ENCODE data around the gene GPC5.

DNA sequence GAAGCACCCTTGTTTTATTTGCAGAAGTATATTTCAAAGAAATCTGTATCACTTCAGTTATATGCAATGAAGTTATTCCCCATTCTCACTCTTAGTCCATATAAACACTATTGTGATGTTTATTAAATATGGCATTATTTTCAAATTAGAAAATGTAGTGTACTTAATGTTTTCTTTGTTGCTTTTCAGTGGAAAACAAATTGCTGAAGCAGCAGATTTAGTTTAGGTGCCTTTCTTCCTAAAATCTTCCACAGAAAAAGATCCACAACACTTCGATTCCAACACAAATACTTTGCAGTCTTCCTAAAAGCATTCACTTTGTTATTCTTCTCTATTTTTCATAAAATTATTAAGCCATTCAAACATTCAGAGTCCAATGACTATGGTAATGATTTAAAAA, 1336.1 kb downstream of the GPC5 start:
- TF ChIP-seq CTCF (conservative IDR thresholded peaks at IDR 0.05; ENCODE audit: low read length) (no peak), EZH2phosphoT487 (IDR thresholded peaks at IDR 0.05; ENCODE audit: borderline replicate concordance, low read depth, low read length) (no peak)

Measured in OCI-LY7 (cell line).